ENCODE measurements around the gene PDZD2.

PDZD2 gene

DNA sequence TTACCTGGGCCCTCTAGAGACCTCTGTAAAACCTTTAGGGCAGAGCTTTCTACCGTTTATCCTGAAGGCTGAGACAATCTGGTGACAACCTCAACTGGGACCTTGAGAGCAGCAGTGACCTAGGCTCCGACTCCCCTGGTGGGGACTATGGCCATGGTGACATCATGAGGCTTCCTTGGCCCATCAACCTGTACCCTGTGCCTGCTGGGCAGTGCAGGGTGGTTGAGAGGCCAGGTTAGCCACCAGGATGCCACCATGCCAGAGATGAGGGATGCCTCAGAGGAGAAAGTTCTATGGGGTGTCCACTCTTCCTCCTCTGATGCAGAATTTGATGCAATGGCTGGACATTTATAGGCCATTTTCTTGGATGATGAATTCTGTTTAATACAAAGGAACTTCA is 194.8 kb downstream of the PDZD2 start:
- DNase-seq: no peak

GRCh38 chr5:31844622-31845345 is 205.9 kb downstream of the PDZD2 start:
- no peak for DNase-seq

DNA sequence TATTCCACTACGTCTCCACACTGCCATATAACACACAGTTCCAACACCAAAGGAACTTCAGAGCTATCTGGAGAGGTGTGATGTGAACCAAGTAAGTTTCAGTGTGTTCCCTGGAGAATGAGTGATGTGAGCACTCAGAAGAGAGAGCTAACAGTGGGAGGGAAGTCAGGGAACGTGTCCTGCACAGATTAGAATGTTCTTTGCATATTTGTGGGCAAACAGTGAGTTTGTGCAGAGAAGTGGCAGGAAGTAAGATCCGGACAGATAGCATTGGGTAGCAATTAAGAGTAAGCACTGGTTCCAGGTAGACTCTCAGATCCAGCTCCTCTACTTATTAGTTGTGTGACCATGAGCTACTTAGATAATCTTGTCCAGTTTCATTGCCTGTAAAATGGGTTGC is 206.4 kb downstream of the PDZD2 start:
- DNase-seq: no peak

- no peak for DNase-seq
These were observed 208.0 kb downstream of the PDZD2 start for GRCh38 chr5:31846934-31847333.

DNA sequence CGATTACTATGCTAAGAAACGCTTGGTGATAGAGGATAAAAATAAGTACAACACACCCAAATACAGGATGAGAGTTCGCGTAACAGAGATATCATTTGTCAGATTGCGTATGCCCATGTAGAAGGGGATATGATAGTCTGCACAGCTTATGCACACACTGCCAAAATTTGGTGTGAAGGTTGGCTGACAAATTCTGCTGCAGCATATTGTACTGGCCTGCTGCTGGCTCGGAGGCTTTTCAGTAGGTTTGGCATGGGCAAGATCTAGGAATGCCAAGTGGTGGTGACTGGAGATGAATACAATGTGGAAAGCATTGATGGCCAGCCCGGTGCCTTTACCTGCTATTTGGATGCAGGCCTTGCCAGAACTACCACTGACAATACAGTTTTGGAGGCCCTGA is 208.4 kb downstream of the PDZD2 start:
- no peak for DNase-seq

DNA sequence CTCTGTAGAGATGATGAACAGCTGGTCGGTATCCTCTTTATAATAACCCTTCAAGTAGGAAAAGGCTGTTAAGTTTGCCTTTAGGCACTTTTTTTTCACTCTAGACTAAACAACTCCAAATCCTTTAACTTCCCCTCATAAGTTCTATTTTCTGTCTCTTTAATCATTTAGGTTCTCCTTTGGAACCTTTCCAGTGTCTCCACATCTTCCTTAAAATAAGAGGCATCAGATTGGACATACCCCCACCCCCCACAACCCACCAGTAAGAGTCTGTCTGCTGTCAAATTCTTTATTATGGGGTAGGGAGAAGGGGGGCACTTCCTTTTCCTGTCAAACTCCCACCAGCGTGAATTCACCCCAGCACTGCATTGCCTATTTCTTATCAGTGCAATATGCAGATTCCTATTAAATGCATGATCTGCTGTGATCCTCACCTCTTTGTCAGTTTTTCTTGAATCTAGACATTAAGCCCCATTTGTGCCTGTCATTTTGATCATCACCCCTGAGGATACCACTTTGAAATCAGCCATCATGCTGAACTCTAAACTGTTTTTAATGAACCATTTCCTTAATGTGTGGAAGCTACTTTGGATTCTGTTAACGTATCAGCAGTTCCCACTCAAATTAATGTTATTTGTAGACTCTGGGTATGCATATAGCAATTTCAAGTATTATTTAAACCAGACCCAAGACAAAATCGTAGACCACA is 212.2 kb downstream of the PDZD2 start:
- DNase-seq: no peak

GRCh38 chr5:31853398-31854135 is 214.6 kb downstream of the PDZD2 start:
- DNase-seq: no peak

DNA sequence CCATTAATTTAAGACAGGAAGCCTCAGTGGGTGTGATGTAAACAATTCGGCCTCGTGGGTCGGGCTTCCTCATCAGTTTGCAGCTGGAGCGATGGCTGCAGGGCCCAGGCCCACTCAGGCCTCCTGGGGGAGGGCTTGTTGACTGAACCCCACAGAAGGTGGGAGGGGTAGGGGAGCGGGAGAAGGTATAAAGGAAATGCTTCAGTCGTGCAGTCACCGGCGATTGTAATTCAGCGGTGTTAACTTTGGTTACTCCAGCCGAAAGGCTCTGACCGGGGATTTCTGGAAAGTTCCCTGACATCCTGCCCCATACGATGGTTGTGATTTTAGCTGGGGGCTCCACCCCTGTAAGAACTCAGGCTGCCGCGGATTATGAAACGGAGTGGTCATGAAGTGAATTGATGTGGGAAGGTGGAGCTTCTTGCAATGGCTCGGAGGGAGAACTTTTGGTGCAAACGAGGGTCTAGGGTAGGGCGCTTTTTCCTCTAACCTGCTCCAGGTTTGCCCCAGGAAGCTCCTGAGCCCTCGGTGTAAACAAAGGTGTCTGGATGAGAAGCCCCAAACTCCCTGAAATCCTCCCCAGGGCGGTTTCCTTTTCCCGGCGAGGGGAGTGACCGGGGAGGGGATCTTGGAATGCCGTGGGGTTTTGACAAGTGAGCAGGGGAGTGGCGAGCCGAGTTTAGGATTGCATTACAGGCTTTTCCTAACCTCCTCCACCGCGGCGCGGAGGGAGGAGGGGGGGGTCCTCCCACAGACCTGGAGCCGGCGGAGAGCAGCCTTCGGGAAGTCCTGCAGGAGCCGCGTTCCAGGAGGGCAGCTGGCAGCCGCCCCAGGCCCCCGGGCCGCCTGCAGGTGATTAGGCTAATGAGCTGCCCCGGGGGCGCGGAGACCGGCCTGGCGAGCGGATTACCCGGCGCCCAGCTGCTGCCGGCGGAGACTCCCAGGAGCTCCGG is 215.5 kb downstream of the PDZD2 start:
- no peak for DNase-seq

DNA sequence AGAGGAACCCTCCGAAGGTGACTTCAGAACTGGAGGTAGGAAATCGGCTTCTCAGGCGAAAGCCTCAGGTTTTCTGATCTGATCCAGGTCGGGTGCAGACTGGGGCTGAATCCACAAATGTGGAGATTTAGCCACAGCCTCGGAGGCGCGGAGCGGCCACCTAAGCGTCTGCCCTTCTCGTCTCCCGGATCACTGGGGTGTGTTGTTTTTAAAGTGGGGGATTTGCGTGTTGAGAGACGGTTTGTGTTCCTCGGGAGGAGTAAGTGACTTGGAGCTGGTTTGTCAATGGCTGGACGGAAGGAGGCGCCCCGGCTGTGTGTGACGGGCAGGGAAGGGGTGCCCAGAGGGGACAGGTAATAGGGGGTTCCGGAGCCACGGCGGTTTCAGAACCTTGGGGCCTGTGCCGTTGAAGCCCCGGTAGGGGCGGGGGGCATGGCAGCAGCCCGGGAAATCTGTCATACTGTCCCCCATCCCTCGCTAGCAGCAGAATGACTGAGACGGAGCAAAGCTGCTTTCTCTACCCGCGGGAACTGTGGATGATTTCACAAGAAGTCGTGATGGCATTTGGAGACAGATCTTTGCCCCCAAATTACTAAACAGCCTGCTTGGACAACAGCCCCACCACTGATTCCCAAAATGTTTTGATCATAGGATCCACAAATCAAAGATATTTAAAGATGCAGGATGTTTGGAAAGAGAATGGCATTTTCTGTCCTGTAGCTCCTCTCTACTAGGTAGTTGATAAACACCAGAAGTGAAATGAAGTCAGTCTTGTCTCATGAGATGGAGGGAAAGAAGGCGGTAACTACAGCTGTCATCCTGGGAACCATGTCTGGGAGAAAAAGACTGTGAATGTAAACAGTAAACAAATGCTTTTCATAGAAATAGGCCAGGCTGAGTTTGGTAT is 216.5 kb downstream of the PDZD2 start:
- no peak for DNase-seq

DNA sequence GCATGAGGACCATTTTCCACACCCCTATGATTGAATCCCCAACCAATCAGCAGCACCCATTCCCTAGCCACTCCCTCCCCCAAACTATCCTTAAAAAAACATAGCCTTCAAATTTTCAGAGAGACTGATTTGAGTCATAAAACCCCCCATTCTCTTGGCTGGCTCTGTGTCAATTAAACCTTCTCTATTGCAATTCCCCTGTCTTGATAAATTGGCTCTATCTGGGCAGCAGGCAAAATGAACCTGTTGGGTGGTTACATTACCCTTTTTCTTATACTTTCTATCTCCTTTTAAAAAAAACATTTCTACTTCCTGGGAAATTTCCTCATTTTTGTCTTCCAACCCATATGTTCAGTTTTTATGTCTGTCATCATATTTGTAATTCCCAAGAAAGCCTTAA is 220.2 kb downstream of the PDZD2 start:
- no peak for DNase-seq

GRCh38 chr5:31860278-31860677 is 221.3 kb downstream of the PDZD2 start:
- no peak for DNase-seq

DNA sequence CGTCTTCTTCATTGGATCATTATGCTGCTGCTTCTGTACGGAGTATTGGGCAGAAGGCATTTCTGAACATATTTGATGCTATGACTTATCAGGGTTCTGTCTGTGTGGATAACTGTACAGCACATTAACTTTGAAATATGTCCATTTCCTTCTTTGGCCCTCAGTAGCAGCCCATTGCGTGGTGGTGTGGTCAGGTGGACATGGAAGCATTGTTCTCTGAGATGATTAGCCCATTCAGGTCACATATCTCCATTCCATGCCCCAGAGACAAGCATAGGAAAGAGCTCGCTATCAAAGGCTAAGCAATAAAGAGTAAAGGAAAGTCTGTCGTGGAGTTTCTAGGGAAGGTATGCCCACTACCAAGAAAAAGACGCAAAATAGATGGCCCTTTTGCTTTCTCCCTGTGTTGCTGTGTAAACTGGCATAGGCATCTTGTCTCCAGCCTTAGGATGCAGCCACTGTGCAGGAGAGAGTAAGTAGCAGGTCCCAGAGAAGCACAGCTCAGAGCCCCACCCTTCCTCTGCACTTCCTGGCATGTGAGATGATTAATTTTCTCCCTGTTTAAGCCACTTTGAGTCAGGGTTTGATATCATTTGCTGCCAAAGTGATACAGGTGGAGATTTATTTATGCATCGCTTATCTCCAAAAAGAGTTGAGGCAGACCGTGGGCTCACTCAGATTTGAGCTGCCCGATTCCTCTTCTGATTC is 221.9 kb downstream of the PDZD2 start:
- no peak for DNase-seq

- DNase-seq: no peak
These were observed 222.7 kb downstream of the PDZD2 start for GRCh38 chr5:31861601-31862000.

DNA sequence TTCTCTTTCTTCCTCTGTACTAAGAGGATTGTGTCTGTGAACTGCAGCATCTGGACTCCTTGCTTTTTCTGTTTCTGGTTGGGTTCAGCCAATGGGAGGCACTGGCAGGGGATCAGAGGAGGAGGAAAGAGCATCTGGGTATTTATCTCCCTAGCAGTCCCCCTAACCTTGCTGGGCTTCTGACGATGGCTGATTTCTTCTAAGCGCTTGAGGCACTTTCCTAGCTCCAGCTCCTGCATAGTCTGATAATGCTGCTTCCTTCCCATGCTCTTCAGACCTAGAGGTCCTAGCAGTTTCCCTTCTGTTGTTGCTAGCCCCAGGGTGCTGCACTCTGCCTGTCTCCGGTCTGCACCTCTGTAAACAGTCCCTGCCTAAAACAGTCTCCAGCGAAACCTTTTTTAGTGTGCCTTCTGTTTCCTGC is 225.1 kb downstream of the PDZD2 start:
- DNase-seq: no peak

- no peak for DNase-seq
These were observed 227.2 kb downstream of the PDZD2 start for GRCh38 chr5:31866166-31866565.

DNA sequence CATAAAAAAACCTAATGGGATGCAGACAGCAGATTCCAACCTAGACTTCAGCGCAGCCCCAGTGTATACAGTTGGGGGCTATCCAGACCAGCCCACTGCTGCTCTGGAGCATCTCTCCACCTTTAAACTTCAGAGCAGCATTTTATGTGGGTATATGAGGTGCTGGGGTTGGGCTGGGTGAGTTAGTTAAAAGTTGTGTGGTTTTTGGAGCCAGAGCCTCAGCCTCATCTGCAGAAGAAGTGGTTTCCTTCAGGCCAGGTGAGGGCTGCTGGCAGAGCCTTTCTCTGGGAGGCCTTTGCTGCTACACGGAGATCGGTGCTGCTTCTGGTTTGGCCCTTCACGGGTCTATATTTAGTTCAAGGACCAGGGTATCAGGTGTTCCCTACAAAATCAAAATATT is 228.3 kb downstream of the PDZD2 start:
- no peak for DNase-seq

DNA sequence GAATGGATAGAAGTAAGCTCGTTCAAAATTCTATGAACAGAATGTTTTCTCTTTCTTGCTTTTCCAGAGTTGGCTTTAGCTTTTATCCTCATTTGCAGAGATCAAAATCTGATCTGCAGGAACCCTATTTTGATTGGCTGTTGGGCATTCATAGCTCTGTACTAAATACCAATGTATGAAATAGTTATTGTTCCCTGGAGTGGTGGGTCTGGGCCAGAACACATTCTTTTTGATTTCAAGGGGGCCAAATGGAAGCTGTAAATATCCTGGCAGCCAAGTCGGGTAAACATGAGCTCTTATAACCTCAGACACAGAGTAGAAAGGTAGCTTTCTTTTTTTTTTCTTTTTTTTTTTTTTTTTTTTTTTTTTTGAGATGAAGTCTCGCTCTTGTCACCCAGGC is 241.5 kb downstream of the PDZD2 start:
- no peak for DNase-seq

GRCh38 chr5:31884896-31885295 is 246.0 kb downstream of the PDZD2 start:
- DNase-seq: no peak

DNA sequence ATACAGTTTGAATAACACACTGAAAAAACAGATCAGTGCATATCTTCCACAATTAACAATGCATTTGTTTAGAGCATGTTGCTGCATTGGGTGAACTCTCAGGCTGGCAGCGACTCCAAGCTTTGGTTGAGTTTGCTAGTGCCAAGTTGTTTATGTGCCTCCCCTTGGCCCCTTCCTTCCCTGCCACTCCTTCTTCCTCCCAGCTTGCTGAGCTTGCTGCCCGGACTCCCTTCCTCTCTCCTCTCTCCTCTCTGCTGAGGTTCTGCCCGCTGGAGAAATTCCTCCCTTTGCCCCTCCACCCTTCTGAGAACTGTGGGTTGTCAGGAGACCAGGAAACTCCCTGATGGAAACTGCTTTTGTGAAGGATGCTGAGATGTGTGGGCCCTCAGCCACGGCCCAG is 247.3 kb downstream of the PDZD2 start:
- DNase-seq: no peak

DNA sequence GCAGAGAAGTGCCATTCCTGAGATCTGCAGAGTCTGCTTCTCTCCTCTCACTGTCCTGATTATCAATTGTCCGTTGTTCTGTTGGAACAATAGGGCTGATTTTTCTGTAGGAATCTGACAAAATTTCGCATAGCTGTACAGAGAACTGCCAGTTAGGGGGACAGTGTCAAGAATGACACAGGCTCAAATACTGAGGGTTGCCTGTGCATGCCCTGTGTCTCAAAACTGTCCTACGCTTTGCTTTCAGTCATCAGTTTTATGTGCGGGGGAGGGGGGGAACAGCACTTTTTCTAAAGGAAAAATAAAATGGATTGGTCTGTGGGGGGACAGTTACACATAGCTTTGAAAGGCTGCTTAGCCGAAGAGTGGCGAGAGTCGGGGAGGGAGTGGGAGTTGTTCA is 248.6 kb downstream of the PDZD2 start:
- no peak for DNase-seq

DNA sequence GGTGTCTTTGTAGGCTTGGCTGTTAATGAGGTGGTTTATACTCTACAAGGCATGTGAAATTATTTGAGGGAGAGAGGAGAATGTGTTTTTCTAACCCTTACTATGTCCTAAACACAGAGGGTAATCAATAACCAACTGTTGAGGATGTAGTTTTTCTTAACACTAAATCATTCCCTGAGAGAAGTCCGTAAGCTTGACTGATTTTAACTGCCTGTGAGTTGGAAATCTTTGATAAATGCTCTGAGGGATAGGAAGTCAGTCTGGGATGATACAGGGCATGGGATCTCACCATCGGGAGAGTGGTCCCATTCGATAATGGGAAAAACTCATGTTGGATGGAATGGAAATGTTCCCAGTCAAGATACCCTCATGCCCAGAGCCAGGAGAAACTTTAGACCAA is 249.6 kb downstream of the PDZD2 start:
- no peak for DNase-seq
